Astrocyte (in vitro differentiated cells and primary cell): ENCODE results near the gene ERC1. TPM values are rescaled to one million over a fixed set of nuclear protein-coding genes. Genes with fewer than 3 reads are reported as not detected.
"Not testable (repeated sequence)": the region's sequence is repeated elsewhere in the genome, so short reads cannot be mapped to it uniquely, and the experiment has no call there.

ENCODE experiments used
- DNase-seq: peaks from one replicate; pipeline ENCODE4 v3.0.0-alpha.2; 2010; ENCODE audit warnings: low read depth
- FAIRE-seq: peaks from 2 replicates; lab custom pipeline; 2011; peaks lifted over from hg19 to GRCh38; lab: Jason Lieb, UNC
- H2AFZ ChIP-seq: 2 replicates; pipeline ENCODE4 v1.6.0; 2012; ENCODE audit warnings: low read depth, low read length, inconsistent platforms
- H3K27ac ChIP-seq: 2 replicates; pipeline ENCODE4 v1.5.1; 2011; ENCODE audit warnings: low read depth, low read length, inconsistent platforms
- H3K27me3 ChIP-seq: 2 replicates; pipeline ENCODE4 v1.6.0; 2011; ENCODE audit warnings: low read length, inconsistent platforms; ENCODE audit not compliant: insufficient read depth
- H3K36me3 ChIP-seq: 2 replicates; pipeline ENCODE4 v1.5.1; 2011; ENCODE audit warnings: low read length, inconsistent platforms; ENCODE audit not compliant: insufficient read depth
- H3K4me1 ChIP-seq: 2 replicates; pipeline ENCODE4 v1.5.1; 2011; ENCODE audit warnings: low read length, inconsistent platforms; ENCODE audit not compliant: insufficient read depth
- H3K4me2 ChIP-seq: 2 replicates; pipeline ENCODE4 v1.6.0; 2012; ENCODE audit warnings: low read length, inconsistent platforms
- H3K4me3 ChIP-seq: 2 replicates; pipeline ENCODE4 v1.5.1; 2011; ENCODE audit warnings: low read depth, mild to moderate bottlenecking, low read length, inconsistent platforms; ENCODE audit not compliant: insufficient read depth
- H3K79me2 ChIP-seq: 2 replicates; pipeline ENCODE4 v1.6.0; 2012; ENCODE audit warnings: mild to moderate bottlenecking, low read length, inconsistent platforms; ENCODE audit not compliant: insufficient read depth
- H3K9ac ChIP-seq: 2 replicates; pipeline ENCODE4 v1.6.0; 2012; ENCODE audit warnings: mild to moderate bottlenecking, low read length, inconsistent platforms
- H3K9me3 ChIP-seq: 2 replicates; pipeline ENCODE4 v1.5.1; 2012; ENCODE audit warnings: low read depth, mild to moderate bottlenecking, low read length, inconsistent platforms; ENCODE audit not compliant: insufficient read depth
- H4K20me1 ChIP-seq: 2 replicates; pipeline ENCODE4 v1.6.0; 2012; ENCODE audit warnings: low read length, inconsistent platforms; ENCODE audit not compliant: insufficient read depth
- H3K27ac Mint-ChIP-seq: one replicate; pipeline ENCODE4 v1.8.0; 2021; ENCODE audit warnings: mild to moderate bottlenecking, mixed read lengths; ENCODE audit not compliant: unreplicated experiment
- H3K27me3 Mint-ChIP-seq: one replicate; pipeline ENCODE4 v1.8.0; 2021; ENCODE audit warnings: low read depth, mixed read lengths; ENCODE audit not compliant: unreplicated experiment
- H3K36me3 Mint-ChIP-seq: one replicate; pipeline ENCODE4 v1.8.0; 2021; ENCODE audit warnings: low read depth, mixed read lengths; ENCODE audit not compliant: unreplicated experiment
- H3K4me1 Mint-ChIP-seq: one replicate; pipeline ENCODE4 v1.8.0; 2021; ENCODE audit warnings: low read depth, mixed read lengths; ENCODE audit not compliant: unreplicated experiment
- H3K4me3 Mint-ChIP-seq: one replicate; pipeline ENCODE4 v1.8.0; 2021; ENCODE audit warnings: mild to moderate bottlenecking, moderate library complexity, mixed read lengths; ENCODE audit not compliant: unreplicated experiment
- H3K9me3 Mint-ChIP-seq: one replicate; pipeline ENCODE4 v1.8.0; 2021; ENCODE audit warnings: mild to moderate bottlenecking, mixed read lengths; ENCODE audit not compliant: unreplicated experiment
- EZH2 ChIP-seq: IDR thresholded peaks from 2 replicates; pipeline ENCODE4 v1.6.1; 2012; ENCODE audit warnings: mild to moderate bottlenecking, low read length, inconsistent platforms; ENCODE audit not compliant: insufficient read depth
- total RNA-seq: library from RNA; stranded (reverse); gene quantifications from 2 replicates; pipeline ENCODE4 v1.2.1, GENCODE V29; 2021
- TF ChIP-seq, protein P1 (sequence below): IDR thresholded peaks from 2 replicates; pipeline ENCODE4 v1.5.1; 2011; ENCODE audit warnings: low read depth, mild to moderate bottlenecking, inconsistent platforms, low read length, moderate library complexity; ENCODE audit not compliant: insufficient read depth

Gene ERC1
- total RNA-seq, 1 donor from 2014 or later, result 67.1 TPM

DNA sequence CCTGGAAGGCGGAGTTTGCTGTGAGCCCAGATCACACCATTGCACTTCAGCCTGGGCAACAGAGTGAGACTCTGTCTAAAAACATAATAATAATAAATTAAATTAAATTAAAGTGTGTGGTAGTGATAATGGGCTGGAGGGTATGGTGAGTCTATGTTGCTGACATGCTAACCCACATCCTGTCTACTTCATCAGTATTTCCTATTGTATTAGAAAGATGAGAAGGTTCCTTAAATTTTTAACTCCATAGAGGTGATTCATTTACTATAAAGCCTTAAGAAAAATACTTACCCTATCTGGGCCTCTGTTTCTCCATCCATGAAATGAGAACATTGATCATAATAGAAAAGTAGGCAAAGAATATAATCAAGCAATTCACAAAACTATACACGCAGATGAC lies 322.9 kb downstream of the ERC1 start:
- H3K27me3 Mint-ChIP-seq, result no peaks in the 10 kb centered on the region
- Histone ChIP-seq H3K4me3 (no peak overlapping the region), H3K79me2 (no peaks in the 10 kb centered on the region), H3K36me3 (no peaks in the 10 kb centered on the region), H3K9me3 (no peaks in the 10 kb centered on the region), H2AFZ (no peak overlapping the region), H3K9ac (no peak overlapping the region), H4K20me1 (no peaks in the 10 kb centered on the region), H3K27me3 (no peaks in the 10 kb centered on the region), H3K4me1 (peaks cover 8% of the 10 kb centered on the region), H3K4me2 (no peak overlapping the region), H3K27ac (no peak overlapping the region)
- no peak for TF ChIP-seq EZH2
- TF ChIP-seq, protein P1, sequence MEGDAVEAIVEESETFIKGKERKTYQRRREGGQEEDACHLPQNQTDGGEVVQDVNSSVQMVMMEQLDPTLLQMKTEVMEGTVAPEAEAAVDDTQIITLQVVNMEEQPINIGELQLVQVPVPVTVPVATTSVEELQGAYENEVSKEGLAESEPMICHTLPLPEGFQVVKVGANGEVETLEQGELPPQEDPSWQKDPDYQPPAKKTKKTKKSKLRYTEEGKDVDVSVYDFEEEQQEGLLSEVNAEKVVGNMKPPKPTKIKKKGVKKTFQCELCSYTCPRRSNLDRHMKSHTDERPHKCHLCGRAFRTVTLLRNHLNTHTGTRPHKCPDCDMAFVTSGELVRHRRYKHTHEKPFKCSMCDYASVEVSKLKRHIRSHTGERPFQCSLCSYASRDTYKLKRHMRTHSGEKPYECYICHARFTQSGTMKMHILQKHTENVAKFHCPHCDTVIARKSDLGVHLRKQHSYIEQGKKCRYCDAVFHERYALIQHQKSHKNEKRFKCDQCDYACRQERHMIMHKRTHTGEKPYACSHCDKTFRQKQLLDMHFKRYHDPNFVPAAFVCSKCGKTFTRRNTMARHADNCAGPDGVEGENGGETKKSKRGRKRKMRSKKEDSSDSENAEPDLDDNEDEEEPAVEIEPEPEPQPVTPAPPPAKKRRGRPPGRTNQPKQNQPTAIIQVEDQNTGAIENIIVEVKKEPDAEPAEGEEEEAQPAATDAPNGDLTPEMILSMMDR, result no peak
- peaks cover 12% of the 10 kb centered on the region for H3K4me1 Mint-ChIP-seq
- FAIRE-seq (no peak), DNase-seq (no peak)
- H3K27ac Mint-ChIP-seq, result no peak overlapping the region
- H3K36me3 Mint-ChIP-seq, result peaks cover 9% of the 10 kb centered on the region
- no peaks in the 10 kb centered on the region for H3K9me3 Mint-ChIP-seq
- H3K4me3 Mint-ChIP-seq, result no peak overlapping the region

DNA sequence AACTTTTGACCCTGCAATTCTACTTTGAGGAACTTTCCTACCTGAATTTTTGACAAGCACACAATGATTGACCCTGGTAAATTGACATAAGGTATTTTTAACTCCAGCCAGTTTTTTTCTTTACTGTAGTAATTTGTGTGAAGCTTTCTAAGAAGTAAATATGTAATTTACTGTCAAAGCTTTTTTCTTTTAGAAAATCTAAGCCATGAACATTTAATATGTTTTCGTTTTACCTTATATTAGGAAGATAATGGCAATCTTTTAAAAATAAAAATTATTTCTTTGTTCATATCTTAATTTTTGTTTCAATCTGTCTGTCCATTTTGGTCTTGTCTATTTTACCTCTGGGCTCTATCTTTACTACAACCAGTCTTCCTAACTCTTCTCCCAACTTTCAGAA lies 323.5 kb downstream of the ERC1 start:
- Histone ChIP-seq H2AFZ (no peak overlapping the region), H3K4me1 (peaks cover 11% of the 10 kb centered on the region), H3K36me3 (no peaks in the 10 kb centered on the region), H3K9ac (no peak overlapping the region), H3K27ac (no peak overlapping the region), H3K4me3 (no peak overlapping the region), H4K20me1 (no peaks in the 10 kb centered on the region), H3K79me2 (no peaks in the 10 kb centered on the region), H3K4me2 (no peak overlapping the region), H3K9me3 (no peaks in the 10 kb centered on the region), H3K27me3 (no peaks in the 10 kb centered on the region)
- Mint-ChIP-seq H3K4me3 (no peak overlapping the region), H3K36me3 (peaks cover 9% of the 10 kb centered on the region), H3K27ac (no peak overlapping the region), H3K4me1 (peaks cover 14% of the 10 kb centered on the region), H3K9me3 (no peaks in the 10 kb centered on the region), H3K27me3 (no peaks in the 10 kb centered on the region)
- FAIRE-seq, result no peak
- TF ChIP-seq, protein P1, result no peak
- TF ChIP-seq EZH2, result no peak
- no peak for DNase-seq

DNA sequence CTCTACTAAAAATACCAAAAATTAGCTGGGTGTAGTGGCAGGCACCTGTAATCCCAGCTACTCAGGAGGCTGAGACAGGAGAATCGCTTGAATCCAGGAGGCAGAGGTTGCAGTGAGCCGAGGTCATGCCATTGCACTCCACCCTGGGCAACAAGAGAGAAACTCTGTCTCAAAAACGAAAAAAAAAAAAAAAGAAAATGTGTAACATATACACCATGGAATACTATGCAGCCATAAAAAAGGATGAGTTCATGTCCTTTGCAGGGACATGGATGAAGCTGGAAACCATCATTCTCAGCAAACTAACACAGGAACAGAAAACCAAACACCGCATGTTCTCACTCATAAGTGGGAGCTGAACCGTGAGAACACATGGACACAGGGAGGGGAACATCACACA lies 326.0 kb downstream of the ERC1 start:
- not testable (repeated sequence) for H3K79me2 ChIP-seq, H3K9ac ChIP-seq, H3K9me3 ChIP-seq, H3K27ac ChIP-seq, DNase-seq, H3K27me3 Mint-ChIP-seq, FAIRE-seq, H3K9me3 Mint-ChIP-seq, H3K27ac Mint-ChIP-seq, H3K36me3 ChIP-seq, H3K27me3 ChIP-seq, H4K20me1 ChIP-seq, H3K4me3 Mint-ChIP-seq, H2AFZ ChIP-seq, H3K36me3 Mint-ChIP-seq, H3K4me3 ChIP-seq, H3K4me2 ChIP-seq
- H3K4me1 Mint-ChIP-seq, result peaks cover 16% of the 10 kb centered on the region
- peaks cover 11% of the 10 kb centered on the region for H3K4me1 ChIP-seq
